Trophoblast cell (in vitro differentiated cells and primary cell): Measurements from ENCODE around the gene SHFL.

Source experiments
- DNase-seq, 2 donors: peaks; one replicate each; pipeline ENCODE4 v3.0.0-alpha.2; 2016
- H2AFZ ChIP-seq: 2 replicates; pipeline ENCODE4 v1.6.1; 2013; ENCODE audit warnings: low read length, moderate library complexity, mild to moderate bottlenecking; ENCODE audit not compliant: insufficient read depth, poor library complexity
- H2AK5ac ChIP-seq: 2 replicates; pipeline ENCODE4 v1.6.1; 2013; ENCODE audit warnings: mild to moderate bottlenecking, low read length
- H2BK120ac ChIP-seq: 2 replicates; pipeline ENCODE4 v1.6.1; 2013; ENCODE audit warnings: low read length, mild to moderate bottlenecking, moderate library complexity; ENCODE audit not compliant: insufficient read depth, poor library complexity
- H2BK12ac ChIP-seq: 2 replicates; pipeline ENCODE4 v1.6.1; 2013; ENCODE audit warnings: mild to moderate bottlenecking, low read length, moderate library complexity
- H2BK5ac ChIP-seq: 2 replicates; pipeline ENCODE4 v1.6.1; 2013; ENCODE audit warnings: low read length, low read depth, moderate library complexity, mild to moderate bottlenecking; ENCODE audit not compliant: poor library complexity
- H3K14ac ChIP-seq: 2 replicates; pipeline ENCODE4 v1.6.1; 2013; ENCODE audit warnings: mild to moderate bottlenecking, low read length
- H3K18ac ChIP-seq: 2 replicates; pipeline ENCODE4 v1.6.1; 2013; ENCODE audit warnings: mild to moderate bottlenecking, low read length
- H3K23ac ChIP-seq: 2 replicates; pipeline ENCODE4 v1.6.1; 2013; ENCODE audit warnings: low read length
- H3K27ac ChIP-seq: 2 replicates; pipeline ENCODE4 v1.5.1; 2013; ENCODE audit warnings: low read depth, mild to moderate bottlenecking, inconsistent platforms, low read length, moderate library complexity
- H3K27me3 ChIP-seq: 2 replicates; pipeline ENCODE4 v1.6.1; 2013; ENCODE audit warnings: inconsistent platforms, mild to moderate bottlenecking, low read length, moderate library complexity; ENCODE audit not compliant: insufficient read depth
- H3K36me3 ChIP-seq, 2 experiments: 1 replicate in 1 of 2; 2 replicates in 1 of 2; pipeline ENCODE4 v1.6.1; 2013; ENCODE audit warnings: low read length in 2 of 2, mild to moderate bottlenecking in 2 of 2, moderate library complexity in 1 of 2; ENCODE audit not compliant: insufficient read depth in 2 of 2, control insufficient read depth in 1 of 2
- H3K4ac ChIP-seq: 2 replicates; pipeline ENCODE4 v1.6.1; 2013; ENCODE audit warnings: low read depth, mild to moderate bottlenecking, low read length, moderate library complexity
- H3K4me1 ChIP-seq, 2 experiments: 1 replicate in 1 of 2; 2 replicates in 1 of 2; pipeline ENCODE4 v1.6.1; 2013; ENCODE audit warnings: low read length in 2 of 2, mild to moderate bottlenecking in 2 of 2, moderate library complexity in 1 of 2; ENCODE audit not compliant: insufficient read depth in 2 of 2, control insufficient read depth in 1 of 2
- H3K4me2 ChIP-seq: 2 replicates; pipeline ENCODE4 v1.6.1; 2013; ENCODE audit warnings: inconsistent platforms, mild to moderate bottlenecking, low read length, moderate library complexity
- H3K4me3 ChIP-seq: 2 replicates; pipeline ENCODE4 v1.5.1; 2013; ENCODE audit warnings: mild to moderate bottlenecking, low read depth, low read length, inconsistent platforms
- H3K79me1 ChIP-seq: one replicate; pipeline ENCODE4 v1.6.1; 2013; ENCODE audit warnings: low read length
- H3K79me2 ChIP-seq: 2 replicates; pipeline ENCODE4 v1.6.1; 2013; ENCODE audit warnings: low read length, mild to moderate bottlenecking; ENCODE audit not compliant: control insufficient read depth, insufficient read depth, poor library complexity
- H3K9ac ChIP-seq: 2 replicates; pipeline ENCODE4 v1.6.1; 2013; ENCODE audit warnings: mild to moderate bottlenecking, low read length
- H3K9me3 ChIP-seq: 2 replicates; pipeline ENCODE4 v1.6.1; 2013; ENCODE audit warnings: low read depth, mild to moderate bottlenecking, control low read depth, inconsistent platforms, low read length; ENCODE audit not compliant: insufficient read depth
- H4K12ac ChIP-seq: 2 replicates; pipeline ENCODE4 v1.6.1; 2013; ENCODE audit warnings: low read depth, mild to moderate bottlenecking, low read length, moderate library complexity
- H4K8ac ChIP-seq: 2 replicates; pipeline ENCODE4 v1.6.1; 2013; ENCODE audit warnings: low read depth, mild to moderate bottlenecking, low read length, moderate library complexity
- H4K91ac ChIP-seq: one replicate; pipeline ENCODE4 v1.6.1; 2013; ENCODE audit warnings: low read depth, mild to moderate bottlenecking, low read length, moderate library complexity
- WGBS: extraction: QIAGEN DNeasy Blood & Tissue Kit; methylation state at CpG from one replicate; pipeline ENCODE4 v1.1.7; 2013; ENCODE audit warnings: missing lambda C conversion rate; ENCODE audit not compliant: insufficient read length, insufficient coverage; ENCODE audit errors: extremely low coverage; 5-methylcytosine and 5-hydroxymethylcytosine counted together

SHFL gene

GRCh38 chr19:10137751-10138682 lies 51.9 kb downstream of the SHFL start:
- no peak overlapping the region for H2BK12ac ChIP-seq
- H3K4me2 ChIP-seq, result no peak overlapping the region
- H3K27ac ChIP-seq, result no peak overlapping the region
- H2AFZ ChIP-seq, result no peak overlapping the region
- H3K9me3 ChIP-seq, result no peaks in the 10 kb centered on the region
- no peak overlapping the region for H4K91ac ChIP-seq
- no peak for DNase-seq
- peaks cover 87 to 93% of the 10 kb centered on the region in 2 experiments for H3K36me3 ChIP-seq
- H3K18ac ChIP-seq, result no peak overlapping the region
- no peaks in the 10 kb centered on the region for H3K79me2 ChIP-seq
- no peak overlapping the region for H3K9ac ChIP-seq
- no peak overlapping the region for H3K14ac ChIP-seq
- H3K27me3 ChIP-seq, result no peaks in the 10 kb centered on the region
- H3K4me3 ChIP-seq, result no peak overlapping the region
- H3K4ac ChIP-seq, result no peak overlapping the region
- H4K12ac ChIP-seq, result no peak overlapping the region
- no CpG with 5 or more reads among the region's 38 CpGs for WGBS
- no peaks in the 10 kb centered on the region for H3K4me1 ChIP-seq
- H2AK5ac ChIP-seq, result no peak overlapping the region
- H2BK5ac ChIP-seq, result no peak overlapping the region
- no peaks in the 10 kb centered on the region for H3K79me1 ChIP-seq
- H4K8ac ChIP-seq, result no peak overlapping the region
- H3K23ac ChIP-seq, result no peak overlapping the region
- no peak overlapping the region for H2BK120ac ChIP-seq

DNA sequence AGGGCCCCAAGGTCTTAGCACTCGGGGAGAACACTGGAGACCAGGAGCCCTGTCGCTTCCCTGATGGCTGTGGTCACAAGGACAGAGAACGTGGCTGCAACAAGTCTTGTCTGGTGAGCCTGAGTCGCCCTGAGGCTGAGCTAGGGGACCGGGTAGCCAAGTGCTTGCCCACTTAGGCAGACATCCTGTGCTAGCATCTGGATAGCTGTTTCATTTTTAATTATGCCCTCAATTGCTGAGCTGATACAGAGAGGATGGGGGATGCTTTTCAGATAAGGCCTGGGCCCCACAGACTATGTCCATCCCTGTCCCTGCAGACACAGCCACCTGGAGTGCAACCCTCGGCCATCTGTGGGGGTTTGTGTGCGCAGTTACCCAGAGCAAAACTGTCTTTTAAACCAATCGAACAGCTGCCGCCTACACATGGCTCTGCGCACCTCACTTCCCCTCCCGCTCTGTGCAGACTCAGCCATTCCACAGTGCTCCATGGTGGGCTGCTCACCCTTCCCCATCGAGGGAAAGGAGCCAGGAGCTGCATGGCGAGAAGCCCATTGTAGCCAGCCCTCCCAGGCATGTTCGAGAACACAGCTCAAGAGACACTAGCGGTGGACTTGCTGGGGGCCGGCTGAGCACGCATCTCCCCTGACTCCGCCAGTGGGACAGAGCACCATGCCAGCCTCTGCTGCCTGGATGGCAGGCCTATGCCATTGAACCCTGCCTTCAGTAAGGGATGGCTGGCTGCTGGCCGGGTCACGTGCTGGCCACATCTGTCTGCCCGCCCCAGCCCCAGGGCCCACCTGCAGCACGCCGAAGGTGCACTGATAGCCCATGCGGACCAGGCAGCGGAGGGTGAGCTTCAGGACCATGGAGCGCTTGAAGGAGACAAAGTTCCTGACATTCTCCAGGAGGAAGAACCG lies 53.0 kb downstream of the SHFL start:
- H3K27ac ChIP-seq, result no peak overlapping the region
- no peak for DNase-seq
- H2BK120ac ChIP-seq, result no peak overlapping the region
- no peak overlapping the region for H4K12ac ChIP-seq
- no peak overlapping the region for H4K91ac ChIP-seq
- H3K23ac ChIP-seq, result no peak overlapping the region
- H2BK12ac ChIP-seq, result no peak overlapping the region
- H2AK5ac ChIP-seq, result no peak overlapping the region
- no peak overlapping the region for H3K4me3 ChIP-seq
- WGBS, result no CpG with 5 or more reads among the region's 27 CpGs
- peaks cover 87 to 94% of the 10 kb centered on the region in 2 experiments for H3K36me3 ChIP-seq
- no peaks in the 10 kb centered on the region for H3K9me3 ChIP-seq
- no peaks in the 10 kb centered on the region for H3K79me1 ChIP-seq
- no peak overlapping the region for H3K9ac ChIP-seq
- H3K27me3 ChIP-seq, result no peaks in the 10 kb centered on the region
- no peak overlapping the region for H3K14ac ChIP-seq
- H4K8ac ChIP-seq, result no peak overlapping the region
- no peak overlapping the region for H3K4me2 ChIP-seq
- H3K4me1 ChIP-seq, result no peaks in the 10 kb centered on the region
- no peaks in the 10 kb centered on the region for H3K79me2 ChIP-seq
- H3K18ac ChIP-seq, result no peak overlapping the region
- no peak overlapping the region for H2BK5ac ChIP-seq
- no peak overlapping the region for H2AFZ ChIP-seq
- H3K4ac ChIP-seq, result no peak overlapping the region

- H3K4me1 ChIP-seq, result no peaks in the 10 kb centered on the region
- DNase-seq, result no peak
- no peak overlapping the region for H3K27ac ChIP-seq
- H4K8ac ChIP-seq, result no peak overlapping the region
- no peak overlapping the region for H2BK5ac ChIP-seq
- peaks cover 89 to 95% of the 10 kb centered on the region in 2 experiments for H3K36me3 ChIP-seq
- no CpG with 5 or more reads among the region's 23 CpGs for WGBS
- H3K79me2 ChIP-seq, result no peaks in the 10 kb centered on the region
- H2BK12ac ChIP-seq, result no peak overlapping the region
- no peaks in the 10 kb centered on the region for H3K27me3 ChIP-seq
- H2AK5ac ChIP-seq, result no peak overlapping the region
- no peak overlapping the region for H3K9ac ChIP-seq
- H3K23ac ChIP-seq, result no peak overlapping the region
- H3K9me3 ChIP-seq, result no peaks in the 10 kb centered on the region
- no peak overlapping the region for H3K14ac ChIP-seq
- no peak overlapping the region for H4K12ac ChIP-seq
- H2AFZ ChIP-seq, result no peak overlapping the region
- no peak overlapping the region for H3K4me2 ChIP-seq
- no peak overlapping the region for H3K4me3 ChIP-seq
- no peak overlapping the region for H2BK120ac ChIP-seq
- no peak overlapping the region for H4K91ac ChIP-seq
- H3K4ac ChIP-seq, result no peak overlapping the region
- H3K18ac ChIP-seq, result no peak overlapping the region
- H3K79me1 ChIP-seq, result no peaks in the 10 kb centered on the region
Measured at GRCh38 chr19:10139952-10140351, 53.8 kb downstream of the SHFL start.

GRCh38 chr19:10141479-10141878 lies 55.4 kb downstream of the SHFL start:
- H2BK12ac ChIP-seq, result no peak overlapping the region
- no peak overlapping the region for H3K18ac ChIP-seq
- no peak overlapping the region for H3K27ac ChIP-seq
- DNase-seq, result no peak
- WGBS, result no CpG with 5 or more reads among the region's 13 CpGs
- H2BK120ac ChIP-seq, result no peak overlapping the region
- peaks cover 91 to 97% of the 10 kb centered on the region in 2 experiments for H3K36me3 ChIP-seq
- no peak overlapping the region for H4K91ac ChIP-seq
- no peak overlapping the region for H3K23ac ChIP-seq
- H4K12ac ChIP-seq, result no peak overlapping the region
- no peaks in the 10 kb centered on the region for H3K79me1 ChIP-seq
- H3K9me3 ChIP-seq, result no peaks in the 10 kb centered on the region
- no peaks in the 10 kb centered on the region for H3K79me2 ChIP-seq
- no peaks in the 10 kb centered on the region for H3K4me1 ChIP-seq
- H3K4me3 ChIP-seq, result no peak overlapping the region
- no peak overlapping the region for H3K4me2 ChIP-seq
- H3K9ac ChIP-seq, result no peak overlapping the region
- H4K8ac ChIP-seq, result no peak overlapping the region
- H3K14ac ChIP-seq, result no peak overlapping the region
- no peak overlapping the region for H3K4ac ChIP-seq
- no peak overlapping the region for H2BK5ac ChIP-seq
- no peaks in the 10 kb centered on the region for H3K27me3 ChIP-seq
- no peak overlapping the region for H2AFZ ChIP-seq
- no peak overlapping the region for H2AK5ac ChIP-seq
